Measurements from ENCODE around the gene NCKAP5L.

- TF ChIP-seq EZH2 (IDR thresholded peaks at IDR 0.05; ENCODE audit: borderline replicate concordance, low read depth, low read length), result no peak
- TF ChIP-seq CTCF (IDR thresholded peaks at IDR 0.05 in 2 of 3, conservative IDR thresholded peaks at IDR 0.05 in 1 of 3; ENCODE audit: insufficient read depth in 2 of 3, low read depth in 1 of 3, low read length in 3 of 3), result no peak
- TF ChIP-seq ZBTB33 (CRISPR knock-in tag; IDR thresholded peaks at IDR 0.05), result no peak
- no peak for TF ChIP-seq MTA2 (IDR thresholded peaks at IDR 0.05; ENCODE audit: low read depth)
- TF ChIP-seq SMARCA5 (IDR thresholded peaks at IDR 0.05), result no peak
- TF ChIP-seq DDX20 (tag; IDR thresholded peaks at IDR 0.05; ENCODE audit: low read depth), result no peak
- no peak for TF ChIP-seq ETV1 (tag; conservative IDR thresholded peaks at IDR 0.05; ENCODE audit: low read depth)
- no peak for TF ChIP-seq CBX1 (IDR thresholded peaks at IDR 0.05; ENCODE audit: low read depth)
- TF ChIP-seq MNT (conservative IDR thresholded peaks at IDR 0.05), result no peak
- TF ChIP-seq U2AF1 (optimal IDR thresholded peaks at IDR 0.05; ENCODE audit: low read depth, low read length), result no peak
These were observed 3.3 kb downstream of the NCKAP5L start for GRCh38 chr12:49824895-49825294.

Data from K562 (cell line).